PC-9 (cell line): ENCODE results near the gene FCN1. TPM values are rescaled to one million over a fixed set of nuclear protein-coding genes. Genes with fewer than 3 reads are reported as not detected.

Source experiments
- BruUV-seq: library from RNA; stranded (reverse); fragments of 400-500 nt; replicated peaks from 2 replicates; lab custom pipeline; 2021; lab: Mats Ljungman, UMichigan
- CTCF ChIA-PET: fragments of 300-600 bp; sonication (Branson Sonifier 250); formaldehyde crosslinking; loops from one replicate; lab custom pipeline; 2022; ENCODE audit warnings: antibody characterized with exemption; lab: Charles Lee
- POLR2A ChIA-PET: fragments of 300-600 bp; sonication (Branson Sonifier 250); formaldehyde crosslinking; loops from one replicate; lab custom pipeline; 2022; ENCODE audit warnings: antibody characterized with exemption; ENCODE audit not compliant: unreplicated experiment; lab: Charles Lee
- DNase-seq, 2 experiments: peaks; one replicate each; pipeline versions ENCODE4 v3.0.0 to v3.0.0-alpha.2; 2015 to 2022; ENCODE audit warnings: mixed read lengths in 1 of 2
- H2AFZ ChIP-seq: fragments of 200-600 bp; sonication (generic); 2 replicates; pipeline ENCODE4 v1.8.1; 2017; ENCODE audit warnings: antibody characterized with exemption
- H3F3A ChIP-seq: fragments of 200-600 bp; sonication (generic); 2 replicates; pipeline ENCODE4 v1.8.1; 2017; ENCODE audit warnings: antibody characterized with exemption, mild to moderate bottlenecking, low read depth; ENCODE audit not compliant: insufficient read depth
- H3K27ac ChIP-seq: fragments of 200-600 bp; sonication (generic); 2 replicates; pipeline ENCODE4 v1.6.1; 2016; ENCODE audit warnings: mixed run types
- H3K27me3 ChIP-seq: fragments of 200-600 bp; sonication (generic); 2 replicates; pipeline ENCODE4 v1.6.1; 2016; ENCODE audit warnings: low read depth, mixed run types; ENCODE audit not compliant: insufficient read depth
- H3K36me3 ChIP-seq: fragments of 200-600 bp; sonication (generic); 2 replicates; pipeline ENCODE4 v1.6.1; 2016; ENCODE audit warnings: low read depth, mixed run types
- H3K4me1 ChIP-seq: fragments of 200-600 bp; sonication (generic); replicated peaks from 2 replicates; pipeline ENCODE4 v1.6.1; 2016; ENCODE audit warnings: mixed run types; ENCODE audit not compliant: insufficient read depth
- H3K4me2 ChIP-seq: fragments of 200-600 bp; sonication (generic); 2 replicates; pipeline ENCODE4 v1.6.1; 2017; ENCODE audit warnings: mixed run types
- H3K4me3 ChIP-seq: fragments of 200-600 bp; sonication (generic); 2 replicates; pipeline ENCODE4 v1.6.1; 2016; ENCODE audit warnings: mixed run types
- H3K79me2 ChIP-seq: fragments of 200-600 bp; sonication (generic); 2 replicates; pipeline ENCODE4 v1.6.1; 2017; ENCODE audit warnings: low read depth, mixed run types
- H3K9me2 ChIP-seq: fragments of 200-600 bp; sonication (generic); 2 replicates; pipeline ENCODE4 v1.8.1; 2017; ENCODE audit warnings: mild to moderate bottlenecking; ENCODE audit not compliant: insufficient read depth
- H3K9me3 ChIP-seq: fragments of 200-600 bp; sonication (generic); 2 replicates; pipeline ENCODE4 v1.8.1; 2016; ENCODE audit warnings: low read depth; ENCODE audit not compliant: insufficient read depth
- H4K20me1 ChIP-seq: fragments of 200-600 bp; sonication (generic); 2 replicates; pipeline ENCODE4 v1.8.1; 2017; ENCODE audit not compliant: insufficient read depth
- CTCF ChIP-seq: fragments of 200-600 bp; sonication (generic); conservative IDR thresholded peaks from 2 replicates; pipeline ENCODE4 v1.6.1; 2017; ENCODE audit warnings: mixed run types, antibody characterized with exemption, mild to moderate bottlenecking, moderate library complexity
- EZH2 ChIP-seq: fragments of 200-600 bp; sonication (generic); IDR thresholded peaks from 2 replicates; pipeline ENCODE4 v1.8.0; 2017; ENCODE audit warnings: antibody characterized with exemption, low read depth
- intact Hi-C: fragments of 100-400 bp; cut with micrococcal nuclease; formaldehyde crosslinking; loops from one replicate; pipeline ENCODE4 v1.10.0; 2022; ENCODE audit not compliant: unreplicated experiment
- total RNA-seq: library from RNA; stranded (reverse); gene quantifications from 2 replicates; pipeline ENCODE4 v1.2.3, GENCODE V29; 2021

FCN1 gene
- total RNA-seq, 1 experiment from 2014 or later, result not detected

GRCh38 chr9:134891713-134892112 lies 26.0 kb downstream of the FCN1 start:
- intact Hi-C loops, result no loop called here
- H3K4me2 ChIP-seq, result no peak overlapping the region
- DNase-seq, result no peak
- CTCF ChIA-PET, result no interaction called here
- H2AFZ ChIP-seq, result no peak overlapping the region
- POLR2A ChIA-PET, result no interaction called here
- no peaks in the 10 kb centered on the region for H3K36me3 ChIP-seq
- no peaks in the 10 kb centered on the region; the same call in 1 of the 2 replicates for H4K20me1 ChIP-seq
- H3K4me3 ChIP-seq, result no peak overlapping the region
- no peak for TF ChIP-seq EZH2
- no peak for TF ChIP-seq CTCF
- H3K4me1 ChIP-seq, result no peaks in the 10 kb centered on the region
- H3K79me2 ChIP-seq, result no peaks in the 10 kb centered on the region
- BruUV-seq, result no TSS peak
- H3K9me3 ChIP-seq, result no peaks in the 10 kb centered on the region
- peaks cover 94% of the 10 kb centered on the region for H3K27me3 ChIP-seq
- H3K9me2 ChIP-seq, result no peaks in the 10 kb centered on the region
- no peak overlapping the region for H3K27ac ChIP-seq
- H3F3A ChIP-seq, result no peaks in the 10 kb centered on the region

- Histone ChIP-seq H3F3A (no peaks in the 10 kb centered on the region), H3K4me3 (no peak overlapping the region), H3K9me3 (no peaks in the 10 kb centered on the region), H3K4me1 (no peaks in the 10 kb centered on the region), H3K27ac (no peak overlapping the region), H3K4me2 (no peak overlapping the region), H2AFZ (no peak overlapping the region), H3K36me3 (no peaks in the 10 kb centered on the region), H3K9me2 (no peaks in the 10 kb centered on the region), H4K20me1 (no peaks in the 10 kb centered on the region; the same call in 1 of the 2 replicates), H3K27me3 (peaks cover 95% of the 10 kb centered on the region), H3K79me2 (no peaks in the 10 kb centered on the region)
- ChIA-PET POLR2A (no interaction called here), CTCF (no interaction called here)
- BruUV-seq, result no TSS peak
- intact Hi-C loops, result no loop called here
- no peak for DNase-seq
- TF ChIP-seq EZH2 (no peak), CTCF (no peak)
These were observed 26.7 kb downstream of the FCN1 start for GRCh38 chr9:134891053-134891452.

- no peak for TF ChIP-seq CTCF
- no peak for TF ChIP-seq EZH2
- H3K4me1 ChIP-seq, result no peaks in the 10 kb centered on the region
- H3K4me3 ChIP-seq, result no peak overlapping the region
- H3K9me3 ChIP-seq, result no peaks in the 10 kb centered on the region
- H3F3A ChIP-seq, result no peaks in the 10 kb centered on the region
- no peaks in the 10 kb centered on the region; the same call in 1 of the 2 replicates for H4K20me1 ChIP-seq
- no peak for DNase-seq
- no TSS peak for BruUV-seq
- ChIA-PET CTCF (interaction anchor here (0.6 kb wide), 1 partner anchor 529 kb away, joined by 3 read pairs; no protein-coding TSS in a partner anchor), POLR2A (no interaction called here)
- H3K79me2 ChIP-seq, result no peaks in the 10 kb centered on the region
- H3K4me2 ChIP-seq, result no peak overlapping the region
- no peaks in the 10 kb centered on the region for H3K36me3 ChIP-seq
- peaks cover 97% of the 10 kb centered on the region for H3K27me3 ChIP-seq
- H2AFZ ChIP-seq, result no peak overlapping the region
- H3K9me2 ChIP-seq, result no peaks in the 10 kb centered on the region
- intact Hi-C loops, result no loop called here
- no peak overlapping the region for H3K27ac ChIP-seq
These were observed 27.6 kb downstream of the FCN1 start for GRCh38 chr9:134890155-134890495.
